A549 treated with CpdA at 1 μM for 4 hours (cell line): ENCODE results near the gene CLDN16. TPM values are rescaled to one million over a fixed set of nuclear protein-coding genes. Genes with fewer than 3 reads are reported as not detected.

Experiments used
- total RNA-seq: library from RNA; stranded (reverse); fragments of 200-300 nt; extraction: Qiagen RNA extraction; gene quantifications from 5 replicates; pipeline ENCODE4 v1.2.3, GENCODE V29; 2022; ENCODE audit warnings: low read depth

CLDN16 gene, protein sequence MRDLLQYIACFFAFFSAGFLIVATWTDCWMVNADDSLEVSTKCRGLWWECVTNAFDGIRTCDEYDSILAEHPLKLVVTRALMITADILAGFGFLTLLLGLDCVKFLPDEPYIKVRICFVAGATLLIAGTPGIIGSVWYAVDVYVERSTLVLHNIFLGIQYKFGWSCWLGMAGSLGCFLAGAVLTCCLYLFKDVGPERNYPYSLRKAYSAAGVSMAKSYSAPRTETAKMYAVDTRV
- total RNA-seq, result 0.02 to 0.15 TPM (median 0.06 TPM) in 3 of 5 replicates, not detected in the others

DNA sequence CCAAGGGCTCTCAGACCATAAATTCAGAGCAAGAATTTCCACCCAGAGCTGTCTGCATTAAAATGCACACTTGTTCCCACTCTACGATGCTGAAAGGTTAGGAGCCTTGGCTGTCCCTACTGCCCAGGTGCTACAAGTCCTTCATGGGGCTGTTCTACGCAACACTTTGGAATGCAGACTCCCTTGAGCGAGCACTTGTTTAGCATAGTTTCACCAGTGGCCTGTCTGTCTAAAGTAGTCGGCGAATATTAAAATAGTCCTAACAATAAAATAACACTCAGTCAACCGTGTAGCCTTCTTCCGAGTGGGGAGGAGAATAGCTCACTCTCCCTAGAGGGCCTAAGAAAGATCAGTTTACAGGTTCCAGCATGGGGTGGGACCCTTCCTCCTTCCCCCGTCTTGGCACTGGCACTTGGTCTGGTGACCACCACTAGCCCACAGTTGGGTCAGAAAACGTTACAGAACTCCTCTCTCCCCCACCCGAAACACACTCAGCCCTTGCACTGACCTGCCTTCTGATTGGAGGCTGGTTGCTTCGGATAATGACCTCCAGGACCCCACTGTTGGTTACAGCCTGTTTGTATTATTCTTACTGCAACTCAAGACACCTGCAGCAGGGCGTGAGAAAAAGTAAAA lies at the start of gene CLDN16:
CLDN16 (plus strand) TSS at position 586 of the 636 bp plus-strand sequence. CDS start 167 bp downstream, outside the sequence.

GRCh38 chr3:190449801-190450200 lies 61.8 kb downstream of the CLDN16 start, which contains the start of gene TMEM207:
TMEM207 (minus strand) TSS chr3:190449901; CDS start chr3:190449809, 92 bp downstream.

Other genes starting within 250 kb of the CLDN16 start
- 26.4 to 33.5 TPM (median 29.0 TPM) in 5 replicates for gene CLDN1, start 65.7 kb upstream of the CLDN16 start, total RNA-seq
- not detected in 5 replicates for gene TMEM207, start 61.7 kb downstream of the CLDN16 start, total RNA-seq
- gene IL1RAP, start 125.9 kb downstream of the CLDN16 start, total RNA-seq, result 5.9 to 7.0 TPM (median 6.3 TPM) in 5 replicates